ENCODE data around the gene KANK4. TPM values are rescaled to one million over a fixed set of nuclear protein-coding genes. Genes with fewer than 3 reads are reported as not detected.

The KANK4 gene
- total RNA-seq, 8 experiments from 2014 or later: 0.27 to 6.7 (median 1.2) TPM

Other genes with a start within 250 kb of the KANK4 start
- 1 to 10 TPM in 4 of 8 experiments, under 1 TPM in 3, not detected in 1; 0.05 to 6.9 (median 2.4) TPM for gene L1TD1, start 124.6 kb downstream of the KANK4 start, total RNA-seq
- 10 to 100 TPM in 7 of 8 experiments, 1 to 10 TPM in 1; 8.9 to 81.5 (median 29.2) TPM for gene USP1, start 117.6 kb upstream of the KANK4 start, total RNA-seq

All from motor neuron (in vitro differentiated cells).